GM15510 (cell line): ENCODE data around the gene COL27A1.

Experiments used
- POLR2A ChIP-seq: IDR thresholded peaks from 3 replicates; pipeline ENCODE4 v1.6.1; 2011; ENCODE audit warnings: borderline replicate concordance; ENCODE audit not compliant: insufficient read length; ENCODE audit errors: extremely low read depth

The COL27A1 gene

DNA sequence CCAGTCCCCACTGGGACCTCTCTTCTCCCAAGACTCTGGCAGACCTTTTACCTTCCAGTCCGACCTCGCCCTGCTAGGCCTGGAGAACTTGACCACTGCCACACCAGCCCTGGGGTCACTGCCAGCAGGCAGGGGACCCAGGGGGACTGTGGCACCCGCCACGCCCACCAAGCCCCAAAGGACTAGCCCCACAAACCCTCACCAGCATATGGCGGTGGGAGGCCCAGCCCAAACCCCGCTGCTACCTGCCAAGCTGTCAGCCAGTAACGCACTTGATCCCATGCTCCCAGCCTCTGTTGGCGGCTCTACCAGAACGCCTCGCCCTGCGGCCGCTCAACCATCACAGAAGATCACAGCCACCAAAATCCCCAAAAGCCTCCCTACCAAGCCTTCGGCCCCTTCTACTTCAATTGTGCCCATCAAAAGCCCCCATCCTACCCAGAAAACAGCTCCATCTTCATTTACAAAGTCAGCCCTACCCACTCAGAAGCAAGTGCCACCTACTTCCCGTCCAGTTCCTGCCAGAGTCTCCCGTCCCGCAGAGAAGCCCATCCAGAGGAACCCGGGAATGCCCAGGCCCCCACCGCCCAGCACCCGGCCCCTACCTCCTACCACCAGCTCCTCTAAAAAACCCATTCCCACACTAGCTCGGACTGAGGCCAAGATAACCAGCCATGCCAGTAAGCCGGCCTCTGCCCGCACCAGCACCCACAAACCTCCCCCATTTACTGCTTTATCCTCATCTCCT is 13.1 kb downstream of the COL27A1 start:
- no peak for TF ChIP-seq POLR2A

DNA sequence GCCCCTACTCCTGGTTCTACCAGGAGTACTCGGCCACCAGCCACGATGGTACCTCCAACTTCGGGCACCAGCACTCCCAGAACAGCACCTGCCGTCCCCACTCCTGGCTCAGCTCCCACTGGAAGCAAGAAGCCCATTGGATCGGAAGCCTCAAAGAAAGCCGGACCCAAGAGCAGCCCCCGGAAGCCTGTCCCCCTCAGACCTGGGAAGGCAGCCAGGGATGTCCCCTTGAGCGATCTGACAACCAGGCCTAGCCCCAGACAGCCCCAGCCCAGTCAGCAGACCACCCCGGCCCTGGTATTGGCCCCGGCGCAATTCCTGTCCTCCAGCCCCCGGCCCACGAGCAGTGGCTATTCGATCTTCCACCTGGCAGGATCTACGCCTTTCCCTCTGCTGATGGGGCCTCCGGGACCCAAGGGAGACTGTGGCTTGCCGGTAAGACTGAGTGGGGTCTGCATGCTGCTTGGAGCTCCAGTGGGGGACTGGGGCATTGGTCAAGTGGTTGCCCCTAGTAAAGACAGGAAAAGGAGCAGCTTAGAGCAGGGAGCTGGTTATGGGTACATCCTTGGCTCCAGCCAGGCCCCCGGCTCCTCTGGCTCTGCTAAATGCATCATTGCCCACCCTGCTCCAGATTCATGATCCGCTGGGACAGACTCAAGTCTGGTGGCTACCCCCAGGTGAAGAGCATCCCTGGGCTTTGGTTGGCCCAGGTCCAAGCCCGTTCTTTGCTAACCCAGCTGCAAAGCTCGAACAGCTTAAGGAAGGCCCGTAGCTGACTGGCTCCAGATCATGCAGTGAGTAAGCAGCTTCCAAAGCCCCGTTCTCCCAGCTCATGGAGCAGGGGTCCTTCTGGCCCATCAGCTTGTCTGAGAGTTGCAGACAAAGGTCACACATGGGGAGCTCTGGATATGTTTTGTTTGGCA is 14.0 kb downstream of the COL27A1 start:
- no peak for TF ChIP-seq POLR2A

DNA sequence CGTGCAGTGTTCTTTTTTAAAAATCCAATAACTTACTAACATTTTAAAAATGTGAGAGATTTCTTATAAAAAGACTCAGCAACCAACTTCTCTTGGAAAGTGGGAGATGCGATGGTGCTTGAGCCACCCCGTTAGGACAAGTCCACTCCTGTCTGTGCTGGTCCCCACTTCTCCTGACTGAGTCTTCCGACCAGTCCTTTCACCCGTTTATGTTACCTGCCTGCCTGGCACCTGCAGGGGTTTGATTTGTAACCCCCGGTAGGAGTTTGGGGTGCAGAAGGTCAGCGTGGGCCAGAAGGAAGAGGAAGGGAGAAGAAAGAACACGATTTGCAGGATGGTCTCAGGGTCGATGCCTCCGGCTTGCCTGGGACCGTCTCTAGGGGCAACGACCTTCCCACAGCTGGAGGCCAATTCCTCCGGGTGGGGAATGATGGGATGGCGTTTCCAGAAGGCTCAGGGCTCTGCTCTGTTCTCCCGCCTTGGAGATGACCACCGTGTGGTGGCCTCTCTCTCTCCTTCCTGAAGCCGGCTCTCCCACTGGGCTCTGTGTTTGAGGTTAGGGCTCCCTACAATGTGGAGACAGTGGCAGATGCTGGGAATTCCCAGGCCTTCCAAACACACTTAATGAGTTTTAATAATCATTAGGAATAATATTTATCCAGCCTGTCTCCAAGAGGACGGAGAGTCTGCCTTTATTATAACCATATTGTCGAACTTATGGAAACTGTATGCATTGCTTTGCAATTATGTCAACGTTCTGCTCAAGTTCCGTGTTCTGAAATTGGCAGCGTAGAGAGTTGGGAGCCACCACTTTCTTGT is 14.8 kb downstream of the COL27A1 start:
- TF ChIP-seq POLR2A, result no peak

DNA sequence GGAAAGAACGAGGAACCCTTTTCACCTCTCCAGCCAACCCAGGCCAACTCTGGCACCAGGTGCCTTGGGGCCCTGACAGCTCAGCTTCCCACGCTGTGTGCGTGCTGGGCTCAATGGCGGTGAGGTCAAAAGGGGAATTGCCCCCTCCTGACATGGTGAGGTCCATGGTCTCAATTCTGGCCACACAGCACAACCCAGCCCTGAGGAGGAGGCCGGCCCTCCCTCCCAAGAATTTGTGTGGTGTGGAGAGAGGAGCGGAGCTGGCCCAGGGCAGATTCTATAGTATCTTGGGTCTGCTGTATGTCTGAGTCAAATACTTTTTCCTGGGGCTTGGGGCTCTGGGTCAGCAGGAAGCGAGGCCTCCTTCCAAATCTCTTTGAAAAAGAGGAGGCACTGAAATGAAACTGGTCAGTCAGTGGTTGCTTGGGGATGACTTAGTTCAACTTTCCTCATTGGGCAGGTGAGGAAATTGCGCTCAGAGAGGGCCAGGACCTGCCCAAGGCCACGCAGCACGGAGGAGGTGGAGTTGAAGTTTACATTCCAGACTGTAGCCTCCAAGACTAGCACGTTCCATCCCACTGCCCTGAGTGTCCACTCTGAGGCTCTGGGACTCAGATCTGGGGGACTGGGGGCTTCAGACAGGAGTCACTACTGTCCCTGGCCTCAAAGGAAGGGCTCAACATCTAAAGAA is 15.6 kb downstream of the COL27A1 start:
- no peak for TF ChIP-seq POLR2A

DNA sequence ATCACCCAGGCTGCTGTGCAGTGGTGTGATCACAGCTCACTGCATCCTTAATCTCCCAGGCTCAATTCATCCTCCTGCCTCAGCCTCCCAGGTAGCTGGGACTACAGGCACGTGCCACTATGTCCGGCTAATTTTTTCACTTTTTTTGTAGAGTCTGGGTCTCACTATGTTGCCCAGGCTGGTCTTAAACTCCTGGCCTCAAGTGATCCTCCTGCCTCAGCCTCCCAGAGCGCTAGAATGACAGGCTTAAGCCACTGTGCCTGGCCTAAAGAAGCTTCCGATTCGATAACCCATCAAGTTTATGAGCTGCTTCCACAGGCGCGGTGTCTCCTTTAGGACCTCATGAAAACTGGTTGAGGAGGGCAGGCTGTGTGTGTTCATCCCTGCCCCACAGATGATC is 16.2 kb downstream of the COL27A1 start:
- no peak for TF ChIP-seq POLR2A

DNA sequence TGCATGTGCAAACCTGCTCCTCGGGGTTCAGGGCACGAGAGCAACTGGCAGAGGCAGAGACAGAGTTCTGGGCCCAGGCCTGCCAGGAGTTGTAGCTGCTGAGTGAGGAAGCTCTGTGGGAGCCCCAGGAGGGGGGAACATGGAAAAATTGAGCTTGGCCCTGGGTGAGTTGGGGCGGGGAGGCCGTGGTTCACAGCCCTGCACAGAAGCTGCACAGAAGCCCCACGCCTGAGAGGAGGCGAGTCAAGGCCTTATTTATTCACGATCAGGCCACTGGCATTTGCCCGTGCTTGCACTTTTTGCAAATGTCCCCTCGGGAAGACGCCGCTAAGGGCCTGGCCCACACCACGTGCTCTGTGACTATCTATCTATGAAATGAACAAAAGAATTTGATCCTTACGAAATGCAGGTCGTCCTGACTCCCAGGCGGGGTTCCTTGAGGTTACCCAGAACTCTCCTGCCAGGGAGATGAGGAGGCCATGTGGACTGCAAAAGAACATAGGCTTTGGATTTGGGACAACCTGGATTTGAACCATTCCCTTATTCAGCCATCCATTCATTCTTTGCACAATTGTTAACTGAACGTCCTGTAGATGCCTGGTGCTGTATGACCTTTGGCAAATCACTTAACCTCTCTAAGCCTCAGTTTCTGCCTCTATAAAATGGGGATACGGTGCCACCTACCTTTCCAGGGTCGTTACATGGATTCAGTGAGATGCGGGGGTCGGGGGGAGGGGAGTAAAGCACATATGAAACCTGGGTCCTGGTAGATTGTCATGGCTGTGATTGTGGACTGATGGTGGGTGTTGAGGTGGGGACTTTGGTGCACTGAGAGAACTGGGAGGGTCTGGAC is 17.9 kb downstream of the COL27A1 start:
- TF ChIP-seq POLR2A, result no peak

DNA sequence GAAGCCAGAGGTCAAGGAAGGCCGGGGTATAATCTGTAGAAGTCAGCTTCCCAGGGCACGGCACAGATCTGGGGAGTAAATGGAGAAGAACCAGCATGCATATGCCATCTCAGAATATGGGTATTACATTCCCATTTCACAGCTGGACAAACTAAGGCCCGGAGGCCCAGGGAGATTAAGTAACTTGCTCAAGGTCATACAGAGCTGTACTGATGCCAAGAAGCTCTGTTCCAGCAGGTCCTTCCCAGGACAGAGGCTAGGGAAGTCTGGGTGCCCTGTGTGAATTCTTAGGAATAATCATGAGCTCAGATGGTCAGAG is 19.2 kb downstream of the COL27A1 start:
- TF ChIP-seq POLR2A, result no peak

DNA sequence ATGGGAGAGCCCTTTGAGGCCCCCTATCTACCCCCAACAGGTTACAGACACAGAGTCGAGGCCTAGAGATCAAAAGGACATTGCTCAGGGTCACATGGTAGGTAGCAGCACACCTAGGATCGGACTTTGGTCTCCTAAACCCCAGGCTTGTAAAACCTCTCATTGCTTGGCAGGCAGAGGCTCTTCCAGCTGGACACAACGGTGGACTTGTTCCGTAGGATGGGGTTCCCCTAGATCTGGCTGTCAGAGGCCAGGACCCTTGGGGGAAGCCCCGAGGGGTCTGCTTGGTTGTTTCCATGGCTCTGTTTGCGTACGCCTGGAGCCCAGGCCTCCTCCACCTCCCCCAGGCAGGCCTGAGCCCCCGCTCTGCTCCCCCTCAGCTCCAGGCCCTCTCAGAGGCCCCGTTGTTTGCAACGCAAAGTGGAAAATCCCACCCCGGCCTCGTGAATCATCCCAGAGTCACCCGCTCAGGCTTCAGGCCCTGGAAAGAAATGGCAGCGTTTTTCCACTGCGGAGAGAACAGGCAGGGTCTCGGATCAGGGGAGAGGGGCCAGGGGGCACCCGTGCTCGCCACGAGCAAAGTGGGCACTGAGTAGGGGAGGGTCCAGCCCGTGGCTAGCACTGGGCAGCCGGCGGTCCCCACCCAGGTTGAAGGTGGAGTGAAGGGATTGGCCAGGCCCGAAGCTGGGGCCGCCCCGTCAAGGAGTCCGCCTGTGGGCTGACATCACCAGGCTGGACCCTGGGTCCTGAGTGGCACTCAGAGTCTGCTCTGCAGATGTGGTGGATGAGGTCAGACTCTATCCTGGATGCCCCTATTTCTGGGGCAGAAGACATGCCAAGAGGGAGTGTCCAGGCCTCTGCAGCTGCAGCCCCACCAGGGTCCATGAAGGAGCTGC is 19.8 kb downstream of the COL27A1 start:
- no peak for TF ChIP-seq POLR2A

DNA sequence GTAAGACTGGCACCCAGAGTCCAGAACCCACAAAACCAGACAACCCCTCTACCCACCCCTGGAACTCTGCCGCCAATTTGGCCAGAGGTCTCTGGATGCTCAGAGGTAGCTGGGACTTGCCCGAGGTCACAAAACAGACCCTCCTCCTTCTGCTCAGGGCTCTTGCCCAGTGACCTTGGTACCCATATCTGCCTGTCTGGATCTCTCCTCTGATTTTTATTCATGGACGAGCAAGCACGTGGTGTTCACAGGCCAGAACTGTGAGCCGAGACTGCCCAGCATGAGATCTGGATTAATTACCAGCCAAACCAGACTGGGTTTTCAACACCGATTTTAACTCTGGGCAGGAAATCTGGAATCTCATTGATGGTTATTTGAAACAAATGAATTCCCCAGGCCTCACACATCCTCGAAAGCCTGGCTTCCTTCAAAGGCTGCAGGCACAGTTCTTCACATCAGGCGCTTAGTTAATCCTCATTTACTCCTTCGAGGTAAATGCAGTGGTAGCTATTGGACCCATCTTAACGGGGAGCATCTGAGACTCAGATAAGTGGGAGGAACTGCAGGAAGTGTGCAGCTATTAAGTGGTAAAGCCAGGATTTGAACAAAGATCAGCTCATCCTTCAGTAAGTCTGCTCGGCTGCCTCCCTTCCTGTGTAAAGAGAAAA is 21.4 kb downstream of the COL27A1 start:
- TF ChIP-seq POLR2A, result no peak

DNA sequence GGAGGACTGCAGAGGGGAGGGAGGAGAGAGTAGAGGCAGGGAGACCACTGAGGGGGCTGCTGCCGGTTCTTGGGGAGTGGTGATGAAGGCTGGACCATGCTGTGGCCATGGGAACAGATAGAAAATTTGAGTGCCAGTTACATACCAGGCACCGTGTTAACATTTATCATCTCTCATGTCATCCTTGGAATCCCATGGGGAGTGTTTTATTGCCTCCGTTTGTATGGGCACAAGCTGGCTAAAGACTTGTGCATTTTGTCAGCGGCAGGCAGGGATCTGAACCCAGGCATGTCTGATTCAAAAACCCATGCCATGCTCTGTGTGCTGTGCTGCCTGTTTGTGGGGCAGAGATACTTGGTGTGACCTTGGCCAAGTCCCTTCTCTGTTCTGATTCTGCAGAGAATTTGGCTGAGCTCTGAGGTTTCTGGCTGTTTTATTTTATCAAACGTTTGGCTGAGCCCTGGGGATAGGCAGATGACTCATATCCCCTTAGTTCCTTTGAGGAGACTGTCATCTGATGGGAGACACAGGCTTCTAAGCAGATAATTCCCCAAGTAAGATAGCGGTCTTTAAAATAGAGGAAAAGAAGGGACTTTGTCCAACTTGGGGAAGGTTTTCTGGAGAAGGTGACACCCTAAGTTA is 22.2 kb downstream of the COL27A1 start:
- TF ChIP-seq POLR2A, result no peak

DNA sequence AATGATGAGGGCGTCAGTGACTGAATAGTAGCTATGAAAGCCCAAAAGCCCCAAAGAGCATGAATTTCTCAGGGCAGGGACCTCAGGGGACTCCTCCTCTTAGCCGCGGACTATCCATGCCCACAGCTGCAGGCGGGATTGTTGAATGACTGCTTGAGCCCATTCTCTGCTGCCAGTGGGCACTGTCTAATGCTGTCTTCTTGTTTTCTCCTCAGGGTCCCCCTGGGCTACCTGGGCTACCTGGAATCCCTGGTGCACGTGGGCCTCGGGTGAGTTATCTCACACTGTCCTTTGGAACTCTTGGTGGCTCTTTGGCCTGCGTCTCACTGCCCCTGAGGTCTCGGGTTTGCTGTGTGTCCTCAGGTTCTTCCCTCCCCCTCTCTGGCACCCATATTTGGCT is 22.7 kb downstream of the COL27A1 start:
- TF ChIP-seq POLR2A, result no peak

DNA sequence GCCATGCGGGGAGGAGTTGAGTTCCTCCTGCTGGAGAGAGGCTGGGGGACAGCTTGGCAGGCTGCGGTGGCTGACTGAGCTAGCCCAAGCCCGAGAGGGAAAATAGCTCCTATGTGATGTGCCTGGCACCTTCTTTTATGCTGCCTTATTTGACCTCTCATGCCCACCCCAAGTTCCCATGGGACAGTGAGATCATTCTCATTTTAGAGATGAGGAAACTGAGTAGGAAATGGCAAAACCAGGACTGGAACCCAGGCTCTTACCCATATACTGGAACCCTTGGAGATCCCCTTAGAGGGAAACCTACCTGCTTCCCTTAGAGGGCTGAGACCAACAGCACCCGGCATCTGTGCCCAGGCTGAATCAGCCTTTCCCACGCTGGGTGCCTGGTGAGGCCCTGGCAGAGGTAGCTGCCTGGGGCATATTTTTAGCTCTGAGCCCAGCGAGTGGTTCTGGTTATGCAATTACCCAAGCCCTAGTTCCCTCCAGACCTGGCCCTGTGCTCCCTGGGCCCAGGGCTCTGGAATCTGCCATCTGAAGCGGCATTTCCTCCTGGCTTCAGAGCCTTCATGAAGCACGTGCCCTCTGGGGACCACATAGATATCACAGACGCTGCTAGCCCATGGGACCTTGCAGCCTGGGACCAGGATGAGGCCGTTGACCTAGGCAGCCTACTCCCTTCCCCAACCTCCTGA is 23.6 kb downstream of the COL27A1 start:
- no peak for TF ChIP-seq POLR2A

DNA sequence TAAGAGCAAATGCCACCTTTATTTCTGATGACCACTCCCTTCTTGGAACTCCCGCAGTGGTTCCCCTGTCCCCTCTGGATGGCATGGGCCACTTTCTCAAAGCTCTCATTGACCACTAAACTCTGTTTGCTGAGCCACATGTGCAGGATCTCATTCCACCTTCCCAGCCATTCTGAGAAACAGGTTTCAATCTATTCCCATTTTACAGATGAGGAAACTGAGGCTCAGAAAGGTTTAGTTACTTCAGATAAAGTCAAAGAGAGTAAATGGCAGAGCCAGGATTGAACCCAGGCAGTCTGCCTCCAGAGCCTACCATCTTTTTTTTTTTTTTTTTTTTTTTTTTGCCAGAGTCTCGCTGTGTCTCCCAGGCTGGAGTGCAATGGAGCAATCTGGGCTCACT is 24.2 kb downstream of the COL27A1 start:
- TF ChIP-seq POLR2A, result no peak
